ENCODE results near the gene MCEE.
"Not testable (repeated sequence)": the region's sequence is repeated elsewhere in the genome, so short reads cannot be mapped to it uniquely, and the experiment has no call there.

MCEE gene

GRCh38 chr2:71100195-71100964 lies 29.6 kb downstream of the MCEE start:
- Histone ChIP-seq H2AFZ (peak overlapping the region; percentile 81), H3K9me3 (ENCODE audit: control insufficient read depth, low read length) (no peaks in the 10 kb centered on the region), H3K27me3 (ENCODE audit: control insufficient read depth, insufficient read depth, low read length) (no peaks in the 10 kb centered on the region), H3K27ac (no peak overlapping the region), H3K79me2 (no peaks in the 10 kb centered on the region), H3K36me3 (ENCODE audit: control insufficient read depth, insufficient read depth, low read length) (no peaks in the 10 kb centered on the region), H3K9ac (no peak overlapping the region), H3K4me1 (no peaks in the 10 kb centered on the region), H3K4me2 (ENCODE audit: low read length) (peak overlapping the region; percentile 12), H3K4me3 (ENCODE audit: low read depth, low read length) (no peak overlapping the region)
- peak; percentile 78 for TF ChIP-seq CTCF (IDR thresholded peaks at IDR 0.05)

GRCh38 chr2:71092491-71093260 lies 37.4 kb downstream of the MCEE start:
- not testable (repeated sequence) for H3K4me2 ChIP-seq (ENCODE audit: low read length); H3K27ac ChIP-seq; H3K4me3 ChIP-seq (ENCODE audit: low read depth, low read length); H3K79me2 ChIP-seq; H3K4me1 ChIP-seq; H2AFZ ChIP-seq; H3K9me3 ChIP-seq (ENCODE audit: control insufficient read depth, low read length); H3K27me3 ChIP-seq (ENCODE audit: control insufficient read depth, insufficient read depth, low read length); H3K9ac ChIP-seq; H3K36me3 ChIP-seq (ENCODE audit: control insufficient read depth, insufficient read depth, low read length)

- H3K36me3 ChIP-seq (ENCODE audit: control insufficient read depth, insufficient read depth, low read length); H3K4me3 ChIP-seq (ENCODE audit: low read depth, low read length); H3K79me2 ChIP-seq; H2AFZ ChIP-seq; H3K4me1 ChIP-seq; H3K9me3 ChIP-seq (ENCODE audit: control insufficient read depth, low read length); H3K9ac ChIP-seq; H3K27ac ChIP-seq; H3K4me2 ChIP-seq (ENCODE audit: low read length); H3K27me3 ChIP-seq (ENCODE audit: control insufficient read depth, insufficient read depth, low read length): not testable (repeated sequence)
Measured at GRCh38 chr2:71091808-71092207, 38.2 kb downstream of the MCEE start.

GRCh38 chr2:71089475-71089874 lies 40.6 kb downstream of the MCEE start:
- H3K4me1 ChIP-seq; H2AFZ ChIP-seq; H3K36me3 ChIP-seq (ENCODE audit: control insufficient read depth, insufficient read depth, low read length); H3K79me2 ChIP-seq; H3K9me3 ChIP-seq (ENCODE audit: control insufficient read depth, low read length); H3K9ac ChIP-seq; H3K27me3 ChIP-seq (ENCODE audit: control insufficient read depth, insufficient read depth, low read length); H3K27ac ChIP-seq; H3K4me2 ChIP-seq (ENCODE audit: low read length); H3K4me3 ChIP-seq (ENCODE audit: low read depth, low read length): not testable (repeated sequence)

GRCh38 chr2:71085325-71086003 lies 44.6 kb downstream of the MCEE start:
- H2AFZ ChIP-seq; H3K4me2 ChIP-seq (ENCODE audit: low read length); H3K27me3 ChIP-seq (ENCODE audit: control insufficient read depth, insufficient read depth, low read length); H3K27ac ChIP-seq; H3K4me3 ChIP-seq (ENCODE audit: low read depth, low read length); H3K79me2 ChIP-seq; H3K9ac ChIP-seq; H3K36me3 ChIP-seq (ENCODE audit: control insufficient read depth, insufficient read depth, low read length); H3K9me3 ChIP-seq (ENCODE audit: control insufficient read depth, low read length); H3K4me1 ChIP-seq: not testable (repeated sequence)

GRCh38 chr2:71083752-71084312 lies 46.2 kb downstream of the MCEE start:
- H3K9me3 ChIP-seq (ENCODE audit: control insufficient read depth, low read length); H3K27me3 ChIP-seq (ENCODE audit: control insufficient read depth, insufficient read depth, low read length); H3K79me2 ChIP-seq; H3K27ac ChIP-seq; H3K4me1 ChIP-seq; H3K4me3 ChIP-seq (ENCODE audit: low read depth, low read length); H3K9ac ChIP-seq; H3K36me3 ChIP-seq (ENCODE audit: control insufficient read depth, insufficient read depth, low read length): not testable (repeated sequence)
- Histone ChIP-seq H3K4me2 (ENCODE audit: low read length) (peak overlapping the region; percentile 58), H2AFZ (peak overlapping the region; percentile 31)

- not testable (repeated sequence) for H3K4me3 ChIP-seq (ENCODE audit: low read depth, low read length); H3K27me3 ChIP-seq (ENCODE audit: control insufficient read depth, insufficient read depth, low read length); H3K36me3 ChIP-seq (ENCODE audit: control insufficient read depth, insufficient read depth, low read length); H3K79me2 ChIP-seq; H3K4me1 ChIP-seq; H3K4me2 ChIP-seq (ENCODE audit: low read length); H3K9me3 ChIP-seq (ENCODE audit: control insufficient read depth, low read length); H2AFZ ChIP-seq; H3K27ac ChIP-seq; H3K9ac ChIP-seq
Measured at GRCh38 chr2:71083297-71083696, 46.7 kb downstream of the MCEE start.
